Activated naive CD4-positive, alpha-beta T cell treated with anti-CD3 and anti-CD28 coated beads, Interleukin-2, amount 10 ng/mL, durations not matched to agents 7 days and 5 days (primary cell): Measurements from ENCODE around the gene PRTFDC1.
"Not testable (repeated sequence)": the region's sequence is repeated elsewhere in the genome, so short reads cannot be mapped to it uniquely, and the experiment has no call there.

Experiments
- CTCF ChIA-PET: fragments of 350-600 bp; sonication (Branson Sonifier 250); formaldehyde crosslinking; loops from one replicate; lab custom pipeline; 2021; ENCODE audit warnings: antibody characterized with exemption; lab: Charles Lee
- DNase-seq: peaks from one replicate; pipeline ENCODE4 v3.0.0-alpha.2; 2020
- H3K27ac Mint-ChIP-seq: one replicate; pipeline ENCODE4 v1.8.0; 2021; ENCODE audit warnings: mild to moderate bottlenecking, moderate library complexity, mixed read lengths
- H3K27me3 Mint-ChIP-seq: one replicate; pipeline ENCODE4 v1.8.0; 2021; ENCODE audit warnings: mild to moderate bottlenecking, mixed read lengths
- H3K36me3 Mint-ChIP-seq: one replicate; pipeline ENCODE4 v1.8.0; 2021; ENCODE audit warnings: mixed read lengths
- H3K4me1 Mint-ChIP-seq: one replicate; pipeline ENCODE4 v1.8.0; 2021; ENCODE audit warnings: mixed read lengths
- H3K4me3 Mint-ChIP-seq: one replicate; pipeline ENCODE4 v1.8.0; 2021; ENCODE audit warnings: mild to moderate bottlenecking, moderate library complexity, mixed read lengths
- H3K9me3 Mint-ChIP-seq: one replicate; pipeline ENCODE4 v1.8.0; 2021; ENCODE audit warnings: mixed read lengths

Gene PRTFDC1

DNA sequence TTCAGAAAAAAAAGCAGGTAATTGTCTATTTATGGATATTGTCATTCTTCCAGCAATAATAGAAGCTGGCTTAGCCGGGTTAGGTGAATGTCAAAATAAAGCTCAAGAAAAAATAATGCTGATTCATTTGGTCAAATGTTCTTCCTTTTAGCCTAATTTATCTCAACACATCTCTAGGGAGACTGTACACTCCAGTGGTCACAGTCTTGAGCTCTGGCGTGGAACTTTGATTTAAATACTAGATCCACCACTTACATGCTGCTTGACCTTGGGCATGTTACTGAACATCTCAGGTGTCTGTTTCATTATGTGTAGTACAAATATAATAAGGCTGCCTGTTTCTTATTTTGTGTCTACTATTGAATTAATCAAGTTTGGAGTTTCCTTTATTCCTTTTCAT lies 22.0 kb downstream of the PRTFDC1 start:
- Mint-ChIP-seq H3K9me3 (no peaks in the 10 kb centered on the region), H3K4me1 (peaks cover 11% of the 10 kb centered on the region), H3K27ac (no peak overlapping the region), H3K27me3 (no peaks in the 10 kb centered on the region), H3K36me3 (no peaks in the 10 kb centered on the region), H3K4me3 (no peak overlapping the region)
- CTCF ChIA-PET: interaction anchor here (1.1 to 1.5 kb wide), 2 partner anchors 14 to 312 kb away, joined by 3 read pairs; no protein-coding TSS in a partner anchor
- DNase-seq: no peak

DNA sequence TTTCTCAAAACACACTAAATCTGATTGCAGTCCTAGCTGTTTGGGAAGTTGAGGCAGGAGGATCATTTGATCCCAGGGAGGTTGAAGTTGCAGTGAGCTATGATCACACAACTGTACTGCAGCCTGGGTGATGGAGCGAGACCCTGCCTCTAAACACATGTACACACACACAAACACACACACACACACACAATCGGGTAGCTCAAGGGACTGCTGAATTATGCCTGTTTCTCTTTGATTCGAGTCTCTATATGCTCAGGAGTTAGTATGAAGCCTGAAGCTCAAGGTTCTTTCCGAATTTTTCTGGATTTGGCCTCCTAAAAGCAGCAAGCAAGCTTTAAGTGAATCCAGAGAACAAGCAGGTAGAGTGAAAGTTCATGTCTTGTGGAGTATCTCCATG lies 22.5 kb downstream of the PRTFDC1 start:
- Mint-ChIP-seq H3K4me1 (peaks cover 11% of the 10 kb centered on the region), H3K36me3 (no peaks in the 10 kb centered on the region), H3K9me3 (peaks cover 3% of the 10 kb centered on the region), H3K27ac (no peak overlapping the region), H3K4me3 (no peak overlapping the region), H3K27me3 (no peaks in the 10 kb centered on the region)
- no peak for DNase-seq
- CTCF ChIA-PET: interaction anchor here (1.1 to 1.5 kb wide), 2 partner anchors 14 to 312 kb away, joined by 3 read pairs; no protein-coding TSS in a partner anchor

DNA sequence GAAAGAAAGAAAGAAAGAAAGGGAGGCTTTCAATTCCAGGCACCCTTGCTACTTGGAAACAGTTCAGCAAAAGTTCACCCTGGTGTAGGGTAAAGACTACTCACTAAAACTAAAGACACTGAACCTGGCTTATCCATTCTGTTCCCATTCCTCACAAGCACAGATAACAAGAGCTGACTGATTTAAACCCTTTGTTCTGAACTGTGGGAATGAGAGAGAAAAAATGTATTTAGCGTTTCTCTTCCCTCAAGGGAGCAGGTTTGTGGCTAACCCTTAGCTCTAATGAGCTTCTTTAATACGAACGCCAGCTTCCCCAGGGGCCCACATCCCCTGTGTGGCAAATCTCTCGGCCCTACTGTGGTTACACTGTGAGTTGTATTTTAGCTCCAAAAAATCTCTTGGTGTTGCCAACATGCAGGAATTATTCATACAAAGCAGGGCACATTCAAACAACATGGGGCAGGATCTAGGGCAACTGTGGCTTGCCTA lies 23.3 kb downstream of the PRTFDC1 start:
- H3K9me3 Mint-ChIP-seq: peaks cover 11% of the 10 kb centered on the region
- no peak for DNase-seq
- H3K27ac Mint-ChIP-seq: no peak overlapping the region
- peaks cover 5% of the 10 kb centered on the region for H3K36me3 Mint-ChIP-seq
- CTCF ChIA-PET: interaction anchor here (1.5 kb wide), 1 partner anchor 311 kb away, joined by 3 read pairs; no protein-coding TSS in a partner anchor
- no peaks in the 10 kb centered on the region for H3K27me3 Mint-ChIP-seq
- H3K4me1 Mint-ChIP-seq: peaks cover 11% of the 10 kb centered on the region
- no peak overlapping the region for H3K4me3 Mint-ChIP-seq

DNA sequence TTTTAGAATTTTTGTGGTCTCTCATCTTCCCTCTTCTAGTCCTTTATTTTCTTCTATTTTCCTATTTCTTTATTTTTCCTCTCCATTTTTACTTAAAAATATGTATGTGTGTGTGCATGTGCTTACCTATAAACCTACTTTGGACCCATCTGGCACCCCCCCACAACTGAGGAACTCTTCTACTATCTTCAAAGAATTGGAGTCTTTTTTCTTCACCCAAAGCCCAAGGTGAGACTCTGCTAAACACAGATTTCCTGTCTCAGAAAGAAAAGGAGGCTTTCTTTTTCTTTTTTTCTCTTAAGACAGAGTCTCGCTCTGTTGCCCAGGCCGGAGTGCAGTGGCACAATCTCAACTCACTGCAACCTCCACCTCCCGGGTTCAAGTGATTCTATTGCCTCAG lies 24.2 kb downstream of the PRTFDC1 start:
- CTCF ChIA-PET: interaction anchor here (0.7 kb wide), 1 partner anchor 107 kb away, joined by 4 read pairs; no protein-coding TSS in a partner anchor
- no peak overlapping the region for H3K4me3 Mint-ChIP-seq

DNA sequence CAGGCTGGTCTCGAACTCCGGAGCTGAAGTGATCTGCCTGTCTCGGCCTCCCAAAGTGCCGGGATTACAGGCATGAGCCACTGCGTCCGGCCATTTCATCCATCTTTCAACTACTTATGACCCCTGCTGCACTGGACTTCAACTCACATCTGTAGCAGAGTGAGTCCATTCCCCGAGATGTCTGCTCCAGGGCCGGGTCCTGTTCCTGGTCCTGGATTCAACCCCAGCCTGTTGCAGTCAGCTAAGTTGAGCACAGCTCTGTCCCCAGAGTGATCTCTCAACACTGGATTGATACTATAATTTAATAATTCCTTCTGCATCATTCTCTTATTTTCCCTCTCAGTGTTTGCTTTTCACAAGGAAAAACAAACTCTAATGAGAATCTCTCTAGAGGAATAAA lies 25.8 kb downstream of the PRTFDC1 start:
- no peak overlapping the region for H3K4me3 Mint-ChIP-seq
- CTCF ChIA-PET: interaction anchor here (0.6 to 1.2 kb wide), 2 partner anchors 9 to 56 kb away, joined by 3 read pairs; no protein-coding TSS in a partner anchor
- H3K27ac Mint-ChIP-seq: no peak overlapping the region
- H3K9me3 Mint-ChIP-seq: peaks cover 16% of the 10 kb centered on the region
- H3K4me1 Mint-ChIP-seq: peaks cover 13% of the 10 kb centered on the region
- no peaks in the 10 kb centered on the region for H3K27me3 Mint-ChIP-seq
- peaks cover 8% of the 10 kb centered on the region for H3K36me3 Mint-ChIP-seq
- no peak for DNase-seq

More for the DNA sequence above, 24.2 kb downstream of the PRTFDC1 start:
- Mint-ChIP-seq H3K27me3 (no peaks in the 10 kb centered on the region), H3K4me1 (peaks cover 11% of the 10 kb centered on the region), H3K36me3 (peaks cover 8% of the 10 kb centered on the region), H3K9me3 (peaks cover 16% of the 10 kb centered on the region), H3K27ac (no peak overlapping the region)
- no peak for DNase-seq

DNA sequence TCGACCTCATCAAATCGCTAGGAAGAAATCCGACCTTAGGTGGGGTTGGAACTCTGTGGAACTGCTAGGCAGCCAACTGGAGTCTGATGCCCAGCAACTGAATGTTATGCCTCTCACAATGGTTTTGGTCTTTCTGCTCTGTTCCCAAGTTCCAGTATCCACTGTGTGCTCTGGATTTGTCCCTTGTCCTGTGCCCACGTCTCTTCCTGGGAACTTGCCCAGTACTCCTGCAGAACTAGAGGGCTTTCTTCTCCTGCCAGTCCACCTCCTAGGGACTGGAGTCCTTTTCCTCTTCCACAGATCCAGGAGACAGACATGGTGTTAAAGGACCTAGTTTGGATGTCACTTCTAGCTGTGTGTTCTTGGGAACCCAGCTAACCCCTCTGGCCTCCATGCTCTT lies 26.6 kb downstream of the PRTFDC1 start:
- Mint-ChIP-seq H3K36me3 (peaks cover 8% of the 10 kb centered on the region), H3K4me3 (no peak overlapping the region), H3K9me3 (peaks cover 16% of the 10 kb centered on the region), H3K27me3 (no peaks in the 10 kb centered on the region), H3K27ac (no peak overlapping the region), H3K4me1 (peaks cover 20% of the 10 kb centered on the region)
- CTCF ChIA-PET: interaction anchor here (1.2 kb wide), 1 partner anchor 10 kb away, joined by 3 read pairs; no protein-coding TSS in a partner anchor
- DNase-seq: no peak

DNA sequence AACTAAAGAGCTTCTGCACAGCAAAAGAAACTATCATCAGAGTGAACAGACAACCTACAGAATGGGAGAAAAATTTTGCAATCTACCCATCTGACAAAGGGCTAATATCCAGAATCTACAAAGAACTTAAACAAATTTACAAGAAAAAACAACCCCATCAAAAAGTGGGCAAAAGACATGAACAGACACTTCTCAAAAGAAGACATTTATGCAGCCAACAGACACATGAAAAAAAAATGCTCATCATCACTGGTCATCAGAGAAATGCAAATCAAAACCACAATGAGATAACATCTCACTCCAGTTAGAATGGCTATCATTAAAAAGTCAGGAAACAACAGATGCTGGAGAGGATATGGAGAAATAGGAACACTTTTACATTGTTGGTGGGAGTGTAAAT lies 27.9 kb downstream of the PRTFDC1 start:
- Mint-ChIP-seq H3K9me3 (peaks cover 20% of the 10 kb centered on the region), H3K4me1 (peaks cover 23% of the 10 kb centered on the region), H3K36me3 (peaks cover 12% of the 10 kb centered on the region)
- DNase-seq, H3K27me3 Mint-ChIP-seq, CTCF ChIA-PET, H3K4me3 Mint-ChIP-seq, H3K27ac Mint-ChIP-seq: not testable (repeated sequence)

DNA sequence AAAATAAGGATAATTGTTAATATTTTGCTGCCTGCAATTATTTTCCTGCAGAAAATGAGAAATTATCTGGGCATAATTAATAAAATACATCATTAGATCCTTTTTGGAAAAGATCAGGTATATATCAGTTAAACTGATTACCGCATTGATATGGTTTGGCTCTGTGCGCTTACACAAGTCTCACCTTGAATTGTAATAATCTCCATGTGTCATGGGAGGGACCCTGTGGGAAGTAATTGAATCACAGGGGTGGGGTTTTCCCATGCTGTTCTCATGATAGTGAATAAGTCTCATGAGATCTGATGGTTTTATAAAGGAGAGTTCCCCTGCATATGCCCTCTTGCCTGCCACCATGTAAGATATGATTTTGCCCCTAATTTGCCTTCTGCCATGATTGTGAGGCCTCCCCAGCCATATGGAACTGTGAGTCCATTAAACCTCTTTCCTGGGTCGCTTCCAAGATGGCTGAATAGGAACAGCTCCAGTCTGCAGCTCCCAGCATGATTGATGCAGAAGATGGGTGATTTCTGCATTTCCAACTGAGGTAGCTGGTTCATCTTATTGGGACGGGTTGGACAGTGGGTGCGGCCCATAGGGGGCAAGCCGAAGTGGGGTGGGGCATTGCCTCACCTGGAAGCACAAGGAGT lies 30.1 kb downstream of the PRTFDC1 start:
- H3K9me3 Mint-ChIP-seq: peaks cover 21% of the 10 kb centered on the region
- H3K27ac Mint-ChIP-seq, DNase-seq: not testable (repeated sequence)

DNA sequence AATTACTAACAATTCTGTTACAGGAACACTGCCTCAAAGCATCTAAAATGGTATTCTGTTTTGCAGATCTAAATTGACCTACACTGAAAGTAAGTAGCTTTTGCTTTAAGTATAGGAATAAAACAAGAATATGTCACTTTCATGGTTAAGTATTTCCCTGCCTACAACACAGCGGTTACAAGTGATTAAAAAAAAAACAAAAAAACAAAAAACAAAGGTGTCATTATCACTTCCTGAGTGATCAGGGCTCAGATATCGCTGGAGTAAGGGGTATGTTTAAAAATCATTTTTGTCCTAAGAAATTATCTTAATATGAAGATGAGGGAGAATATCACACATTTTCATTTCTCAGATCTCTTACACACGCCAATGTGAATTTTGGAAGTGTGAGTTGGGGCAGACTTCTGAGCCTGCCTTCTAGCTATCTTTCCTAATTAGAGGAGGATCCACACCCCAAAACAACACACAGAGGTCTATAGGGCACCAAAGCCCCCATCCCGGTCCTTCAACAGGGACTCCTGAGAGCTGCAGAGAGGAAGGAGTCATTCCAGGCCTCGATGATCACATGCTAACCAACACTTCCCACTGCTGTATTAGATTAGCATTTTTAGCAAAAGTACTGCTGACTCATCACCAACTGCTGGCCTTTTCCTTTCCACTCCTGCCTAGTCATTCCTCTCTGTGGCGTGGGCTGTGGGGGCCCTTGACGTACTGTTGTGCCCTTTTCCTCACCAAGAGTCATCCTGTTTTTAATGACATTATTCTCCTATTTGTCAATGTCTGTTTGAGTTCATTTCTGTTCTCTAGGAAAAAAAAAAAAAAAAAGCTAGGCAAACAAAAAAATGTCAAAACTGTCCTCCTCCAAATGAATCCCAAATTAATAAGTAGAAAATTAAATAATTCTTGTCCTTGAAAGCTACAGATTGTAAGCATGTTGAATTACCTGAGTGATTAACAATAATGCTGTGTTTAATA lies 31.2 kb downstream of the PRTFDC1 start:
- H3K4me3 Mint-ChIP-seq: no peak overlapping the region
- peak overlapping the region; percentile 68 for H3K27ac Mint-ChIP-seq
- CTCF ChIA-PET: no interaction called here
- DNase-seq: no peak
- peaks cover 21% of the 10 kb centered on the region for H3K9me3 Mint-ChIP-seq
- H3K36me3 Mint-ChIP-seq: peaks cover 13% of the 10 kb centered on the region
- H3K4me1 Mint-ChIP-seq: peaks cover 12% of the 10 kb centered on the region
- no peaks in the 10 kb centered on the region for H3K27me3 Mint-ChIP-seq

More for the DNA sequence above, 30.1 kb downstream of the PRTFDC1 start:
- peaks cover 13% of the 10 kb centered on the region for H3K36me3 Mint-ChIP-seq
- H3K4me3 Mint-ChIP-seq, H3K27me3 Mint-ChIP-seq, CTCF ChIA-PET: not testable (repeated sequence)
- H3K4me1 Mint-ChIP-seq: peaks cover 12% of the 10 kb centered on the region

DNA sequence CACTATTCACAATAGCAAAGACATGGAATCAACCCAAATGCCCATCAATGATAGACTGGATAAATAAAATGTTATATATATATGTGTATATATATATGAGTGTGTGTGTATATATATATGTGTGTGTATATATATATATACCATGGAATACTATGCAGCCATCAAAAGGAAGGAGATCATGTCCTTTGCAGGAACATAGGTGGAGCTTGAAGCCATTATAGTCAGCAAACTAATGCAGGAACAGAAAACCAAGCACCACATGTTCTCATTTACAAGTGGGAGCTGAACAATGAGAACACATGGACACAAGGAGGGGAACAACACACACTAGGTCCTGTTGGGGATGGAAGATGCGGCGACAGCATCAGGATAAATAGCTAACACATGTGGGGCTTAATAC lies 32.2 kb downstream of the PRTFDC1 start:
- DNase-seq, H3K4me3 Mint-ChIP-seq, H3K27me3 Mint-ChIP-seq, H3K27ac Mint-ChIP-seq: not testable (repeated sequence)
- CTCF ChIA-PET: interaction anchor here (0.6 kb wide), 1 partner anchor 855 kb away, joined by 3 read pairs; no protein-coding TSS in a partner anchor
- peaks cover 13% of the 10 kb centered on the region for H3K36me3 Mint-ChIP-seq
- peaks cover 21% of the 10 kb centered on the region for H3K9me3 Mint-ChIP-seq
- H3K4me1 Mint-ChIP-seq: peaks cover 12% of the 10 kb centered on the region

DNA sequence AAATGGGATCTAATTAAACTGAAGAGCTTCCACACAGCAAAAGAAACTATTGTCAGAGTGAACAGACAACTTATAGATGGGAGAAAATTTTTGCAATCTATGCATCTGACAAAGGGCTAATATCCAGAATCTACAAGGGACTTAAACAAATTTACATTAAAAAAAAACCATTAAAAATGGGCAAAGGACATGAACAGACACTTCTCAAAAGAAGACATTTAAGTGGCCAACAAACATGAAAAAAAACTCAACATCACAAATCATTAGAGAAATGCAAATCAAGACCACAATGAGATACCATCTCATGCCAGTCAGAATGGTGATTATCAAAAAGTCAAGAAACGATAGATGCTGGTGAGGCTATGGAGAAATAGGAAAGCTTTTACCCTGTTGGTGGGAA lies 32.8 kb downstream of the PRTFDC1 start:
- DNase-seq, CTCF ChIA-PET, H3K4me3 Mint-ChIP-seq, H3K27ac Mint-ChIP-seq, H3K27me3 Mint-ChIP-seq: not testable (repeated sequence)
- H3K36me3 Mint-ChIP-seq: peaks cover 12% of the 10 kb centered on the region
- peaks cover 12% of the 10 kb centered on the region for H3K4me1 Mint-ChIP-seq
- H3K9me3 Mint-ChIP-seq: peaks cover 15% of the 10 kb centered on the region

DNA sequence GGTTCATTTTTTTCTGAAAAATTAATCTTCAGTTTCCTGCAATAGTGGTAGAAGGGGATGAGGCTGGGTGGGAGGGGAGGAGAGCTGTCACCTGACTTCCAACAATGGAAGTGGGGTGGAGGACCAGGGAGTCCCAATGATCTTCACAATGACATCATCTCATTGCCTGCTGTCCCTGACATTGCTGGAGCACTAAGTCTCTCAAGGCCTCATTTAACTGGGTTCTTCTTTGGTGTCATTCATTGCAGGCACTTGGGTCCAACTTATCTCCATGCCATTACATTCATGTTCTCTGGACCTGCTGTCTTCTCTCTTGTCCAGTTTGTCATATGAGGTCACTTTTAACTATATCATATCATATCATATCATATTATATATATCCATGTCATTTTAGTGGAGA lies 34.4 kb downstream of the PRTFDC1 start:
- CTCF ChIA-PET: no interaction called here
- Mint-ChIP-seq H3K4me3 (no peak overlapping the region), H3K9me3 (peaks cover 5% of the 10 kb centered on the region), H3K4me1 (peaks cover 12% of the 10 kb centered on the region), H3K27ac (no peak overlapping the region), H3K36me3 (peaks cover 5% of the 10 kb centered on the region), H3K27me3 (no peaks in the 10 kb centered on the region)
- no peak for DNase-seq

DNA sequence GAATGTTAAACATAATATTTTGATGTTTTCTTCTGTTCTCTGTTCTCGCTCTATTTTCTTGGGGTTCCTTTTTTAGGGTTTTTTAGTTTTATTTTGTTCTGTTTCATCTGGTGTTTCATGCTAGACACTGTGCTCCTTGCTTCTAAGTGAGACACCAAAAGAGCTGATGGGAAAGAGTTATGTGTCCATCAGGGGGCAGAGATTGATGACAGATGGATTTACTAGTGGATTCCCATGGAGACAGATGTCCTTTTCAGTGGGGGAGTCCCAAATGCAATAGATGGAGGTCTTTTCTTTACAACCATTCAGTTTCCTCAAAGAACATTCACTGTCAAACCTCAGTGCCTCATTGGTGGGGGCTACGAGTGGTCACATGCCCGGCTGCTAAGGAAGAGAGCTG lies 34.9 kb downstream of the PRTFDC1 start:
- Mint-ChIP-seq H3K36me3 (peaks cover 5% of the 10 kb centered on the region), H3K4me1 (peaks cover 15% of the 10 kb centered on the region), H3K9me3 (peaks cover 5% of the 10 kb centered on the region), H3K4me3 (no peak overlapping the region), H3K27ac (no peak overlapping the region), H3K27me3 (no peaks in the 10 kb centered on the region)
- CTCF ChIA-PET: interaction anchor here (0.6 kb wide), 1 partner anchor 46 kb away, joined by 4 read pairs; no protein-coding TSS in a partner anchor
- DNase-seq: no peak

DNA sequence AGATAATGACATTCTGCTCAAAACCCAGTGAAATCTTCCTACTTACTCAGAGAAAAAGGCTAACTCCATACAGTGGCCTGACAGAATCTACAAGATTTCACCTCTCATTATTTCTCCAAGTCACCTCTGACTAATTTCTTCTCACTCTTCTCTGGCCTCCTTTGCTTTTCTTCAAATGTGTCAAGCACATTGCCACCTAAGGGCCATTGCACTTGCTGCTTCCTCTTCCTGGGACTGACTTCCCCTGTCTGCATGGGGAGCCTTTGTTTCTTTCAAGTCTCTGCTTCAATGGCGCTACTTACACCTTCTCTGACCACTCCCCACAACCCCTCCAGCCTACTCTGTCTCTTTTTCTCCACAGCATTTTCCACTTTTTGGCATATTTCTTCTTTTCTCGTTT lies 36.0 kb downstream of the PRTFDC1 start:
- Mint-ChIP-seq H3K4me1 (peaks cover 17% of the 10 kb centered on the region), H3K4me3 (no peak overlapping the region), H3K36me3 (peaks cover 5% of the 10 kb centered on the region), H3K27ac (no peak overlapping the region), H3K27me3 (no peaks in the 10 kb centered on the region), H3K9me3 (peaks cover 5% of the 10 kb centered on the region)
- DNase-seq: no peak
- CTCF ChIA-PET: no interaction called here
